ENCODE measurements around the gene SKAP1.

- TF ChIP-seq CTCF (IDR thresholded peaks at IDR 0.05; ENCODE audit: insufficient read depth, low read length, poor library complexity, severe bottlenecking) (no peak), EZH2phosphoT487 (conservative IDR thresholded peaks at IDR 0.05; ENCODE audit: low read length) (no peak)
These were observed 323.2 kb downstream of the SKAP1 start for GRCh38 chr17:48106802-48107136.

All from SU-DHL-6 (cell line).